ENCODE data around the gene NR1H4.
"Not testable (repeated sequence)": the region's sequence is repeated elsewhere in the genome, so short reads cannot be mapped to it uniquely, and the experiment has no call there.

Gene NR1H4

DNA sequence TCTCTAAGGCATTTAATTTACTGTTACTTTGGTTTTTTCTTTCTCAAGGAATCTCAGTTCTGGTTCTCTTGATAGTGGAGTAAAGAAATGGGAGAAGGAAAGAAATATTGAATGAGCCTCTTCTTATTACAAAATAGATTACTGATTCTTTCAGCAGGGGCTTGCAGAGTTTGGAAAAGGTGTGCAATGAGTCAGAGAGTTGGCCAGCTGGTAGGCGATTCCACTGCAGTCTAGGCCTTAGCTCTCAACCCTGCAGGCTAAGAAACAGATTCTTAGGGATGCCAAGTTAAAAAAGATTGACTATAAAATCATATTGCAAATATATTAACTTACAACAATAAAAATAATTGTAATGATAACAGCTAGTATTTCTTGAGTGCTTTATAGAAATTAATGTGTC is 25.8 kb downstream of the NR1H4 start:
- H3K27ac ChIP-seq (ENCODE audit: poor library complexity, severe bottlenecking): no peak overlapping the region
- no peaks in the 10 kb centered on the region for H3K27me3 ChIP-seq (ENCODE audit: insufficient read depth, poor library complexity, severe bottlenecking)
- DNase-seq (ENCODE audit: low spot score) (no peak), ATAC-seq (ENCODE audit: low read depth) (0 out of 3 replicates have a peak, but pooled peaks have one; percentile 27)
- TF ChIP-seq, protein P1, sequence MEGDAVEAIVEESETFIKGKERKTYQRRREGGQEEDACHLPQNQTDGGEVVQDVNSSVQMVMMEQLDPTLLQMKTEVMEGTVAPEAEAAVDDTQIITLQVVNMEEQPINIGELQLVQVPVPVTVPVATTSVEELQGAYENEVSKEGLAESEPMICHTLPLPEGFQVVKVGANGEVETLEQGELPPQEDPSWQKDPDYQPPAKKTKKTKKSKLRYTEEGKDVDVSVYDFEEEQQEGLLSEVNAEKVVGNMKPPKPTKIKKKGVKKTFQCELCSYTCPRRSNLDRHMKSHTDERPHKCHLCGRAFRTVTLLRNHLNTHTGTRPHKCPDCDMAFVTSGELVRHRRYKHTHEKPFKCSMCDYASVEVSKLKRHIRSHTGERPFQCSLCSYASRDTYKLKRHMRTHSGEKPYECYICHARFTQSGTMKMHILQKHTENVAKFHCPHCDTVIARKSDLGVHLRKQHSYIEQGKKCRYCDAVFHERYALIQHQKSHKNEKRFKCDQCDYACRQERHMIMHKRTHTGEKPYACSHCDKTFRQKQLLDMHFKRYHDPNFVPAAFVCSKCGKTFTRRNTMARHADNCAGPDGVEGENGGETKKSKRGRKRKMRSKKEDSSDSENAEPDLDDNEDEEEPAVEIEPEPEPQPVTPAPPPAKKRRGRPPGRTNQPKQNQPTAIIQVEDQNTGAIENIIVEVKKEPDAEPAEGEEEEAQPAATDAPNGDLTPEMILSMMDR (IDR thresholded peaks at IDR 0.05; ENCODE audit: poor library complexity, severe bottlenecking): no peak
- no peaks in the 10 kb centered on the region for H3K4me1 ChIP-seq (ENCODE audit: insufficient read depth, poor library complexity, severe bottlenecking)
- no peak overlapping the region for H3K4me3 ChIP-seq (ENCODE audit: severe bottlenecking)
- no peaks in the 10 kb centered on the region for H3K36me3 ChIP-seq (ENCODE audit: low read depth)
- no peaks in the 10 kb centered on the region for H3K9me3 ChIP-seq (ENCODE audit: severe bottlenecking)

DNA sequence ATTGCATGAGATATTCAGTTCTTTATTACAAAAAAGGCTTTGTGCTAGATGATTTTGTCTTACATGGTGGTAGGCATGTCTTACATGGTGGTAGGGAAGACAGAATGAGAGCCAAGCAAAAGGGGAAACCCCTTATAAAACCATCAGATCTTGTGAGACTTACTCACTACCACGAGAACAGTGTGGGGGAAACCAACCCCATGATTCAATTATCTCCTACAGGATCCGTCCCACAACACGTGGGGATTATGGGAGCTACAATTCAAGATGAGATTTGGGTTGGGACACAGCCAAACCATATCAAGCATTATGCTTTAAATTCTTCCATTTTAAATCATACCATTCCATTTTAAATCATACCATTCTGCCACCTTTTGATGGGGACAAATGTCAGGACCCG is 29.1 kb downstream of the NR1H4 start:
- not testable (repeated sequence) for ATAC-seq (ENCODE audit: low read depth); DNase-seq (ENCODE audit: low spot score)

GRCh38 chr12:100503228-100503628 is 29.6 kb downstream of the NR1H4 start:
- H3K9me3 ChIP-seq (ENCODE audit: severe bottlenecking): no peaks in the 10 kb centered on the region

More for the DNA sequence above, 29.1 kb downstream of the NR1H4 start:
- not testable (repeated sequence) for H3K27me3 ChIP-seq (ENCODE audit: insufficient read depth, poor library complexity, severe bottlenecking); H3K4me3 ChIP-seq (ENCODE audit: severe bottlenecking); H3K4me1 ChIP-seq (ENCODE audit: insufficient read depth, poor library complexity, severe bottlenecking); H3K36me3 ChIP-seq (ENCODE audit: low read depth); H3K9me3 ChIP-seq (ENCODE audit: severe bottlenecking); H3K27ac ChIP-seq (ENCODE audit: poor library complexity, severe bottlenecking)

GRCh38 chr12:100504804-100505203 is 31.1 kb downstream of the NR1H4 start:
- no peak for DNase-seq (ENCODE audit: low spot score)
- H3K27me3 ChIP-seq (ENCODE audit: insufficient read depth, poor library complexity, severe bottlenecking): no peaks in the 10 kb centered on the region
- ATAC-seq (ENCODE audit: low read depth): no peak
- no peak overlapping the region for H3K4me3 ChIP-seq (ENCODE audit: severe bottlenecking)
- no peaks in the 10 kb centered on the region for H3K36me3 ChIP-seq (ENCODE audit: low read depth)
- H3K9me3 ChIP-seq (ENCODE audit: severe bottlenecking): no peaks in the 10 kb centered on the region
- H3K4me1 ChIP-seq (ENCODE audit: insufficient read depth, poor library complexity, severe bottlenecking): no peaks in the 10 kb centered on the region
- no peak overlapping the region for H3K27ac ChIP-seq (ENCODE audit: poor library complexity, severe bottlenecking)
- TF ChIP-seq, protein P1 (IDR thresholded peaks at IDR 0.05; ENCODE audit: poor library complexity, severe bottlenecking): no peak

More at GRCh38 chr12:100503228-100503628, 29.6 kb downstream of the NR1H4 start:
- ATAC-seq (ENCODE audit: low read depth): no peak
- Histone ChIP-seq H3K36me3 (ENCODE audit: low read depth) (no peaks in the 10 kb centered on the region), H3K4me3 (ENCODE audit: severe bottlenecking) (no peak overlapping the region), H3K4me1 (ENCODE audit: insufficient read depth, poor library complexity, severe bottlenecking) (no peaks in the 10 kb centered on the region), H3K27ac (ENCODE audit: poor library complexity, severe bottlenecking) (no peak overlapping the region), H3K27me3 (ENCODE audit: insufficient read depth, poor library complexity, severe bottlenecking) (no peaks in the 10 kb centered on the region)
- no peak for DNase-seq (ENCODE audit: low spot score)
- TF ChIP-seq, protein P1 (IDR thresholded peaks at IDR 0.05; ENCODE audit: poor library complexity, severe bottlenecking): no peak

- TF ChIP-seq, protein P1 (IDR thresholded peaks at IDR 0.05; ENCODE audit: poor library complexity, severe bottlenecking): no peak
- Histone ChIP-seq H3K36me3 (ENCODE audit: low read depth) (no peaks in the 10 kb centered on the region), H3K4me1 (ENCODE audit: insufficient read depth, poor library complexity, severe bottlenecking) (no peaks in the 10 kb centered on the region), H3K27ac (ENCODE audit: poor library complexity, severe bottlenecking) (no peak overlapping the region), H3K27me3 (ENCODE audit: insufficient read depth, poor library complexity, severe bottlenecking) (no peaks in the 10 kb centered on the region), H3K9me3 (ENCODE audit: severe bottlenecking) (no peaks in the 10 kb centered on the region), H3K4me3 (ENCODE audit: severe bottlenecking) (no peak overlapping the region)
- ATAC-seq (ENCODE audit: low read depth): no peak
- DNase-seq (ENCODE audit: low spot score): no peak
These were observed 35.1 kb downstream of the NR1H4 start for GRCh38 chr12:100508751-100509150.

Data from RWPE2 (cell line).